ENCODE results near the gene PACS2. TPM values are rescaled to one million over a fixed set of nuclear protein-coding genes. Genes with fewer than 3 reads are reported as not detected.

The PACS2 gene
- polyA plus RNA-seq, 1 of the 3 experiments (the other 2 are of a cell fraction) = 42.7 TPM

GRCh38 chr14:105305791-105306190 lies 8.8 kb upstream of the PACS2 start:
- ChIA-PET CTCF (no interaction called here), POLR2A (interaction anchor here (1.3 kb wide), 1 partner anchor 13 kb away, joined by 3 read pairs; no protein-coding TSS in a partner anchor)
- Histone ChIP-seq H3K4me3 (ENCODE audit: low read depth in 2 of 2, low read length in 1 of 2) (no peak overlapping the region), H3K79me2 (ENCODE audit: insufficient read depth) (no peaks in the 10 kb centered on the region), H4K20me1 (ENCODE audit: insufficient read depth) (no peaks in the 10 kb centered on the region), H3K9me3 (no peaks in the 10 kb centered on the region), H2AFZ (ENCODE audit: low read depth) (no peak overlapping the region), H3K9ac (no peak overlapping the region), H3F3A (replicated peaks; ENCODE audit: insufficient read depth) (peaks cover 3% of the 10 kb centered on the region), H3K36me3 (replicated peaks in 1 of 2; ENCODE audit: control insufficient read depth in 1 of 2, insufficient read depth in 2 of 2, low read length in 1 of 2) (no peaks in the 10 kb centered on the region), H3K27me3 (ENCODE audit: insufficient read depth) (no peaks in the 10 kb centered on the region), H3K9me2 (no peaks in the 10 kb centered on the region), H3K4me2 (no peak overlapping the region), H3K4me1 (ENCODE audit: control insufficient read depth in 1 of 2, insufficient read depth in 2 of 2, low read depth in 1 of 2, low read length in 1 of 2) (peaks cover 0 to 3% of the 10 kb centered on the region in 2 experiments; a peak in 1 of 4 replicates), H3K27ac (ENCODE audit: low read depth in 2 of 2, low read length in 1 of 2) (no peak overlapping the region)
- TF ChIP-seq JUND (IDR thresholded peaks at IDR 0.05) (no peak), NRF1 (IDR thresholded peaks at IDR 0.05; ENCODE audit: low read depth, low read length) (no peak), GATA2 (CRISPR knock-in tag; IDR thresholded peaks at IDR 0.05) (no peak), EZH2phosphoT487 (IDR thresholded peaks at IDR 0.05; ENCODE audit: borderline replicate concordance, low read depth) (no peak), REST (IDR thresholded peaks at IDR 0.05; ENCODE audit: low read depth, low read length) (no peak), FOXM1 (IDR thresholded peaks at IDR 0.05; ENCODE audit: low read depth) (no peak)
- DNase-seq = no peak
- no CpG with 5 or more reads among the region's 9 CpGs for WGBS (ENCODE audit: low lambda C conversion rate)

GRCh38 chr14:105307052-105307727 lies 7.4 kb upstream of the PACS2 start:
- Histone ChIP-seq H3K9me2 (no peaks in the 10 kb centered on the region), H4K20me1 (ENCODE audit: insufficient read depth) (no peaks in the 10 kb centered on the region), H3K4me3 (ENCODE audit: low read depth in 2 of 2, low read length in 1 of 2) (no peak overlapping the region), H3K9ac (no peak overlapping the region), H3K4me2 (no peak overlapping the region), H3K27ac (ENCODE audit: low read depth in 2 of 2, low read length in 1 of 2) (no peak overlapping the region), H3K27me3 (ENCODE audit: insufficient read depth) (no peaks in the 10 kb centered on the region), H3K36me3 (replicated peaks in 1 of 2; ENCODE audit: control insufficient read depth in 1 of 2, insufficient read depth in 2 of 2, low read length in 1 of 2) (no peaks in the 10 kb centered on the region), H3F3A (replicated peaks; ENCODE audit: insufficient read depth) (no peaks in the 10 kb centered on the region), H3K4me1 (ENCODE audit: control insufficient read depth in 1 of 2, insufficient read depth in 2 of 2, low read depth in 1 of 2, low read length in 1 of 2) (no peaks in the 10 kb centered on the region; a peak in 1 of 4 replicates), H3K79me2 (ENCODE audit: insufficient read depth) (no peaks in the 10 kb centered on the region), H3K9me3 (no peaks in the 10 kb centered on the region), H2AFZ (ENCODE audit: low read depth) (no peak overlapping the region)
- CTCF ChIA-PET = interaction anchor here (0.6 kb wide), 1 partner anchor 139 kb away, joined by 3 read pairs; the partner anchor contains the start of gene JAG2
- POLR2A ChIA-PET = no interaction called here
- WGBS (ENCODE audit: low lambda C conversion rate) = 66% methylated on average over 4 of the region's 4 CpGs
- DNase-seq = peak; percentile 6
- TF ChIP-seq GATA2 (CRISPR knock-in tag; IDR thresholded peaks at IDR 0.05) = no peak
- no peak for TF ChIP-seq TAF1 (IDR thresholded peaks at IDR 0.05; ENCODE audit: borderline replicate concordance, low read depth, low read length)
- TF ChIP-seq JUND (IDR thresholded peaks at IDR 0.05) = no peak
- TF ChIP-seq RCOR1 (IDR thresholded peaks at IDR 0.05; ENCODE audit: low read length) = no peak
- TF ChIP-seq EP300 (IDR thresholded peaks at IDR 0.05; ENCODE audit: borderline replicate concordance in 1 of 2, low read depth in 1 of 2, low read length in 1 of 2) = no peak
- TF ChIP-seq IRF3 (IDR thresholded peaks at IDR 0.05; ENCODE audit: low read depth, low read length) = no peak
- no peak for TF ChIP-seq MXI1 (IDR thresholded peaks at IDR 0.05; ENCODE audit: low read depth, low read length)
- TF ChIP-seq MEF2A (IDR thresholded peaks at IDR 0.05; ENCODE audit: borderline replicate concordance, low read depth) = no peak
- TF ChIP-seq NRF1 (IDR thresholded peaks at IDR 0.05; ENCODE audit: low read depth, low read length) = no peak
- no peak for TF ChIP-seq PBX3 (IDR thresholded peaks at IDR 0.05)
- TF ChIP-seq FOXM1 (IDR thresholded peaks at IDR 0.05; ENCODE audit: low read depth) = no peak
- TF ChIP-seq ZBTB33 (IDR thresholded peaks at IDR 0.05; ENCODE audit: borderline replicate concordance, low read depth) = no peak
- no peak for TF ChIP-seq USF1 (IDR thresholded peaks at IDR 0.05; ENCODE audit: borderline replicate concordance, low read depth)
- no peak for TF ChIP-seq SMC3 (IDR thresholded peaks at IDR 0.05; ENCODE audit: low read depth, low read length)
- TF ChIP-seq EZH2phosphoT487 (IDR thresholded peaks at IDR 0.05; ENCODE audit: borderline replicate concordance, low read depth) = no peak
- TF ChIP-seq RFX5 (IDR thresholded peaks at IDR 0.05; ENCODE audit: low read length) = no peak

Data from SK-N-SH (cell line).